ENCODE data around the gene PFKL.
"Not testable (repeated sequence)": the region's sequence is repeated elsewhere in the genome, so short reads cannot be mapped to it uniquely, and the experiment has no call there.

PFKL gene

GRCh38 chr21:44349416-44349846 is 49.6 kb downstream of the PFKL start:
- DNase-seq = no peak

DNA sequence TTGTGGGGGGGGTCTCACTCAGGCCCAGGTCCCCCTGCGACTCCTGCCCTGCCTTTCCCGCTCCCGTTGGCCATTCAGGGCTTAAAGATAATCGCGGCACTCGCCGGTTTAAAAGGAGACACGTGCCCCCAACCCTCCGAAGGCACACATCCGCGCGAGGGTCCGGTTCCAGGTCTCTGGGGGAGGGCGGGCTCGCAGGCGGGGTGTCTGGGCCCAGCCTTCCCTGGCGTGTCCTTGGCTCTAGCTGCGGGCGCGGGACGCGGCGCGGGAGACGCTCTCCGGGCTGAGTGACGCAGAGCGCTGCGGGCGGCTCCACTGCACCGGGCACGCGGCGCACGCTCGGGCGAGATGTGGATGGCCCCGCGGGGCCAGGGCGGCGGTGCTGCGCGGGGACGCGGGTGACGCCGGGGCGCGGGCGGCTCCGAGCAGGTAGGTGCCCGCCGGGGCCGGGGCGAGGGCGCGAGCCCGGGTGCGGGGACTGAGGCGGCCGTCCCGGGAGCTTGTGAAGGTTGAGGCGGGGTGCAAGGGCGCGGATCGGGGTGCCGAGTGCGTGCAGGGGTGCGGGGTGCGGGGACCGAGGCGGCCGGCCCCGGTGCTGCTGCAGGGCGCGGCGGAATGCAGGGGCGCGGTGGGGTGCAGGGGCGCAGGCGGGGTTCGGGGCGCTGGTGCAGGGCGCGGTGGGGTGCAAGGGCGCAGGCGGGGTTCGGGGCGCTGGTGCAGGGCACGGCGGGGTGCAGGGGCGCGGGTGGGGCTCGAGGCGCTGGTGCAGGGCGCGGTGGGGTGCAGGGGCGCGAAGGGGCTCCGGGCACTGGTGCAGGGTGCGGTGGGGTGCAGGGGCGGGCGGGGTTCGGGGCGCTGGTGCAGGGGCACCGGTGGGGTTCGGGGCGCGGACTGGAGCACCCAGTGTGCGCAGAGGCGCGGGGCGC is 50.3 kb downstream of the PFKL start:
- no peak for DNase-seq

DNA sequence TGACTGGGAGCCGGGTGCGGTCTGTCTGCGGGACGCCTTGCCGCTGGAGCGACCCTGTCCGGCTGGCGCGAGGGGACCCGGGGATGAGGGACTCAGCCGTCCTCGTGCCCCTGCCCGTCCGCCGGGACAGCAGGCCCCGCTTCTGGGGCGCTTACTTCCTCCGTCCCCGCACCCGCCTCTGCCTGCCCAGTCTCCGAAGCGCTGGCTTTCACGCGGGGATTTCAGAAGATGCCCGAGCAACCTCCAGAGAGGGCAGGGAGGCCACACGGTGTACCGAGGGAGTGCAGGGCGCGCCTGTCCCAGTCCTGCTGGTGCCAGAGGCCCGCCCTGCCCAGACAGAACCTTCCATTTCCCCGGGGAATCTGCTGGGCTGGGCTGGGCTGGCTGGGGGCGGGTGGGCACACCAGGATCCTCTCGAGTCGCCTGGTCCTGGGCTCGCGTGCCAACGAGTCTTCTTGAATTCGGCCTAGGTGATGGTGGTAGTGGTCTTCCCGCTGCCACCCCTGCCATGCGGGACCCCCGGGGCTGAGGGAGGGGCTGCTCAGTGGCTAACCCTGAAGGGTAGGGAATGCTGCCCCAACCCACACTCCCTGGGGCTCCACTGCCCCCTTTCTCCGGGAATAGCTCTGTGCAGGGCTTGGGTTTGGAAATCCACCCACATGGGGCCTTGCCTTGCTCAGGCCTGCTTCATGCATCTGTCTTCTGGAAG is 51.1 kb downstream of the PFKL start:
- no peak for DNase-seq

- no peak for DNase-seq
These were observed 51.8 kb downstream of the PFKL start for GRCh38 chr21:44351535-44352252.

DNA sequence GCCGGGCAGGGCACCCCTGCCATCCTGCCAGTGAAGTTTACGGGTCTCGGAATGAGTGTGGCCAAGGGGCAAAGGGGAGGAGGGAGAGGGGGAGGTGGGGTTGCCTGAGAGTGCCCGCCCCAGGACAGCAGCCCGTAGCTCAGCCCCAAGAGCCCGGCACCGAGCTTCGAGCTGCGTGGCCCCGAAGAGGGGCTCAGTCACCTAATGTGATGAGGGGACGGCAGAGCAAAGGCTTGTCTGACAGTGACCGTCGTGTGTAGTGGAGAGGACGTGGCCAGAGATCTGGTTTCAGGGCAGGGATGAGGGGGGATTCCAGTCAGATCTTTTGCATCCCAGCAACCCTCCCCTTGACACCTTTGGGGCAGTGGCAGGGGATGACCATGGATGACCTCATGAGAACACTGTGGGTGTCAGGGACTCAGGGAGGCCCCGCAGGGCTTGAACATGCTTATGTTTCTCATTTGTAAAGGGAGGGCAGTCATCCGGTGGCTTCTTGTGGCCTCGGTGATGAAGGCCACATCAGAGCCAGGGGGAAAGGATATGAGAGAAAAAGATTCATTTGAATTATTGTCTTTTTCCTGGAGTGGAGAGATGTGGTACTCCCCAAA is 52.5 kb downstream of the PFKL start:
- no peak for DNase-seq

GRCh38 chr21:44353191-44353970 is 53.5 kb downstream of the PFKL start, which contains the start of gene TRPM2:
TSS of gene TRPM2 (plus strand) at chr21:44353621. CDS start at chr21:44353701, 80 bp downstream.
- no peak for DNase-seq

DNA sequence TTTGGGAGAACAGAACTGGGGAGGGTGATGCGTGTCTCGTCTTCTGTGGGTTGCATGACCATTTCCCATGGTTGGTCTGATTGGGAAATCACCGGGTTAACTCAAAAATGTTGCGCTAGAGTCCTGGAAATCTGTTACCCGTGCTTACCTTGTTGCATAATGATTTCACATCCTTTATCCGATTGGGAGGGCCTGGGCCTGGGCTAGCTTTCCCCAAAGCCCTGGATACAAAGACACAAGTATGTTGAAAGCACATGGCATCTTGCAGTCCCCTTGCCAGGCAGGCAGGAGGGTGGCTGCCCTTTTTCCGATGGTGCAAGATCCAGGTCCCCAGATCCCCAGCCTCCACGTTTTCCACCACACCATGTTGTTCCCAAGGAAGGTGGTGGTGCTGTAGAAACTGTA is 54.1 kb downstream of the PFKL start:
- no peak for DNase-seq

GRCh38 chr21:44354775-44355771 is 55.2 kb downstream of the PFKL start:
- no peak for DNase-seq

GRCh38 chr21:44356160-44356559 is 56.3 kb downstream of the PFKL start:
- DNase-seq = no peak

- DNase-seq = no peak
These were observed 56.8 kb downstream of the PFKL start for GRCh38 chr21:44356636-44357035.

DNA sequence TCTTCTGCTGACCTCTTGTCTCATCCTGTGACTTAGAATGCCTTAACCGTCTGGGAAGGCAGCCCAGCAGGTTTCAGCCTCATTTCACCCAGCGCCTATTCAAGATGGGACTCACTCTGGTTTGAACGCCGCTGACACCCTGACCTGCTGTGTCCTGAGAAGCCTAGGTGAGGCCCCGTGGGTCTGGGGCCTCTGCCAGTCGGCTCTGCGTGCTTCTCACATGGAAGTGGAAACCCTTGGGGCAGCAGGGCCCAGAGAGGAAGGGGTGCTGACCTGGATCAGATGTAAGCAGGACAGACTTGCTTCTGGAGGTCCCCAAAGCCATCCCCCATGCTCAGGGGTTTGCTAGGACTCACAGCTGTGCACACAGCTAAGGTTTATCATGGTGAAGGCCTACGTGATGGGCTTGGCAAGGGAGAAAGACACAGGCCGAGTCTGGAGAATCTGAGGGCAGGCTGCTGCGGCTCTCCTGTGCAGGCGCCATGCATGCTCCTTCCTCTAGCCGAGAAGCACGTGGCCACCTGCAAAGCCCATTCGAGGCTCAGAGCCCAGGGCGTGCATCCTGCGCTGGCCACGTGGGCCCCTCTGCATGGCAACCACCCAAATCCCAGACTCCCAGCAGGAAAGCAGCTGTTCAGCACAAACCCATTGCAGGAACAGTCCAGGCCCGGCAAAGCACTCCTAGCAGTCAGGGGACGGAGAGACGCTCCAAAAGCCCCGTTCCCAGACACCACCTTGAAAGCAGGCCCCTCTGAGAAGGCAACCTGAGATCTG is 57.4 kb downstream of the PFKL start:
- no peak for DNase-seq

GRCh38 chr21:44359396-44359795 is 59.5 kb downstream of the PFKL start:
- DNase-seq = no peak

- no peak for DNase-seq
These were observed 60.3 kb downstream of the PFKL start for GRCh38 chr21:44360159-44360558.

- not testable (repeated sequence) for DNase-seq
These were observed 62.0 kb downstream of the PFKL start for GRCh38 chr21:44361903-44362302.

DNA sequence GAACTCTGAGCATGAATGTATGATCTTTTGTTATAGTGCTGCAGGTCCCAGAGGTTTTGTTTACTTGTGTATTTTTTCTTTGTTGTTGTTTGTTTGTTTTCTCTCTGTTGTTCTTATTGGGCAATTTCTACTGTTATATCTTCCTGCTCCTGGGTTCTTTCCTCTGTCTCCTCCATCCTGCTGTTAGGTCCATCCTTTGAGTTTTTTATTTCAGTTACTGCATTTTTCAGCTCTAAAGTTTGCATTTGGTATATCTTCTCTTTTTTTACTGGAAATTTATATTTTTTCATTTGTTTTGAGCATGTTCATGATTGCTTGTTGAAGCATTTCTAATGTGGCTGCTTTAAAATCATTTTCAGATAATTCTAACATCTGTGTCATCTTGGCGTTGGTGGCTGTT is 63.4 kb downstream of the PFKL start:
- no peak for DNase-seq

GRCh38 chr21:44364151-44365053 is 64.5 kb downstream of the PFKL start:
- no peak for DNase-seq

- DNase-seq = no peak
These were observed 65.6 kb downstream of the PFKL start for GRCh38 chr21:44365251-44365966.

- no peak for DNase-seq
These were observed 66.2 kb downstream of the PFKL start for GRCh38 chr21:44365967-44366585.

Data from NCI-H524 (cell line).